ENCODE data around the gene PTGIR. TPM values are rescaled to one million over a fixed set of nuclear protein-coding genes. Genes with fewer than 3 reads are reported as not detected.
A peak's percentile ranks its signal among the peaks of the same experiment; 100 is the strongest.

PTGIR gene
- total RNA-seq, 4 donors from 2014 or later: 9.0 to 21.9 (median 12.7) TPM

- Histone ChIP-seq H3K9me3 (no peaks in the 10 kb centered on the region), H3K36me3 (no peaks in the 10 kb centered on the region), H3K27ac (no peak overlapping the region), H3K4me3 (replicated peaks in 1 of 3) (no peak overlapping the region), H3K4me1 (peaks cover 21 to 34% of the 10 kb centered on the region in 2 donors), H3K27me3 (peaks cover 15% of the 10 kb centered on the region)
- no peak for TF ChIP-seq POLR2A (IDR thresholded peaks at IDR 0.05)
- TF ChIP-seq CTCF (IDR thresholded peaks at IDR 0.05): no peak
- intact Hi-C loops (cut with DNase I): no loop called here
- DNase-seq: no peak
- WGBS, 2 donors: 7 to 10% methylated on average over 23 of the region's 23 CpGs
These were observed 9.8 kb upstream of the PTGIR start for GRCh38 chr19:46634656-46635218.

- intact Hi-C loops (cut with DNase I): no loop called here
- Histone ChIP-seq H3K27ac (no peak overlapping the region), H3K27me3 (peaks cover 9% of the 10 kb centered on the region), H3K9me3 (no peaks in the 10 kb centered on the region), H3K36me3 (no peaks in the 10 kb centered on the region), H3K4me3 (replicated peaks in 1 of 3) (no peak overlapping the region), H3K4me1 (peaks cover 15 to 28% of the 10 kb centered on the region in 2 donors)
- WGBS, 2 donors: 6% methylated on average over 26 to 31 of the region's 38 CpGs
- TF ChIP-seq CTCF (IDR thresholded peaks at IDR 0.05) (no peak), POLR2A (IDR thresholded peaks at IDR 0.05) (no peak)
- peak; percentile 62 to 65 for DNase-seq
These were observed 9.3 kb upstream of the PTGIR start for GRCh38 chr19:46634045-46634655.

GRCh38 chr19:46633130-46633529 is 8.2 kb upstream of the PTGIR start:
- H3K4me1 ChIP-seq: peaks cover 6 to 19% of the 10 kb centered on the region in 2 donors
- no peak overlapping the region for H3K4me3 ChIP-seq (replicated peaks in 1 of 3)
- 85 to 92% methylated on average over 3 of the region's 3 CpGs for WGBS, 2 donors
- no peaks in the 10 kb centered on the region for H3K9me3 ChIP-seq
- intact Hi-C loops (cut with DNase I): no loop called here
- TF ChIP-seq CTCF (IDR thresholded peaks at IDR 0.05) (no peak), POLR2A (IDR thresholded peaks at IDR 0.05) (no peak)
- H3K27ac ChIP-seq: no peak overlapping the region
- H3K36me3 ChIP-seq: no peaks in the 10 kb centered on the region
- no peak for DNase-seq
- H3K27me3 ChIP-seq: peaks cover 9% of the 10 kb centered on the region

GRCh38 chr19:46631481-46631880 is 6.6 kb upstream of the PTGIR start:
- Histone ChIP-seq H3K4me1 (peaks cover 6 to 24% of the 10 kb centered on the region in 2 donors), H3K27me3 (peaks cover 9% of the 10 kb centered on the region), H3K4me3 (replicated peaks in 1 of 3) (no peak overlapping the region), H3K9me3 (no peaks in the 10 kb centered on the region), H3K27ac (no peak overlapping the region), H3K36me3 (no peaks in the 10 kb centered on the region)
- intact Hi-C loops (cut with DNase I): no loop called here
- DNase-seq: no peak
- 68 to 76% methylated on average over 6 of the region's 6 CpGs for WGBS, 2 donors
- TF ChIP-seq CTCF (IDR thresholded peaks at IDR 0.05) (no peak), POLR2A (IDR thresholded peaks at IDR 0.05) (no peak)

GRCh38 chr19:46630586-46631205 is 5.8 kb upstream of the PTGIR start:
- WGBS, 2 donors: 85 to 91% methylated on average over 14 of the region's 14 CpGs
- intact Hi-C loops (cut with DNase I): no loop called here

More at GRCh38 chr19:46630586-46631205, 5.8 kb upstream of the PTGIR start:
- Histone ChIP-seq H3K4me3 (replicated peaks in 1 of 3) (no peak overlapping the region), H3K27ac (no peak overlapping the region), H3K36me3 (no peaks in the 10 kb centered on the region), H3K4me1 (peaks cover 6 to 32% of the 10 kb centered on the region in 2 donors), H3K27me3 (peaks cover 9% of the 10 kb centered on the region), H3K9me3 (no peaks in the 10 kb centered on the region)
- DNase-seq: no peak
- no peak for TF ChIP-seq POLR2A (IDR thresholded peaks at IDR 0.05)
- no peak for TF ChIP-seq CTCF (IDR thresholded peaks at IDR 0.05)
